Measurements from ENCODE around the gene ZFYVE28.
"Not testable (repeated sequence)": the region's sequence is repeated elsewhere in the genome, so short reads cannot be mapped to it uniquely, and the experiment has no call there.

Gene ZFYVE28

DNA sequence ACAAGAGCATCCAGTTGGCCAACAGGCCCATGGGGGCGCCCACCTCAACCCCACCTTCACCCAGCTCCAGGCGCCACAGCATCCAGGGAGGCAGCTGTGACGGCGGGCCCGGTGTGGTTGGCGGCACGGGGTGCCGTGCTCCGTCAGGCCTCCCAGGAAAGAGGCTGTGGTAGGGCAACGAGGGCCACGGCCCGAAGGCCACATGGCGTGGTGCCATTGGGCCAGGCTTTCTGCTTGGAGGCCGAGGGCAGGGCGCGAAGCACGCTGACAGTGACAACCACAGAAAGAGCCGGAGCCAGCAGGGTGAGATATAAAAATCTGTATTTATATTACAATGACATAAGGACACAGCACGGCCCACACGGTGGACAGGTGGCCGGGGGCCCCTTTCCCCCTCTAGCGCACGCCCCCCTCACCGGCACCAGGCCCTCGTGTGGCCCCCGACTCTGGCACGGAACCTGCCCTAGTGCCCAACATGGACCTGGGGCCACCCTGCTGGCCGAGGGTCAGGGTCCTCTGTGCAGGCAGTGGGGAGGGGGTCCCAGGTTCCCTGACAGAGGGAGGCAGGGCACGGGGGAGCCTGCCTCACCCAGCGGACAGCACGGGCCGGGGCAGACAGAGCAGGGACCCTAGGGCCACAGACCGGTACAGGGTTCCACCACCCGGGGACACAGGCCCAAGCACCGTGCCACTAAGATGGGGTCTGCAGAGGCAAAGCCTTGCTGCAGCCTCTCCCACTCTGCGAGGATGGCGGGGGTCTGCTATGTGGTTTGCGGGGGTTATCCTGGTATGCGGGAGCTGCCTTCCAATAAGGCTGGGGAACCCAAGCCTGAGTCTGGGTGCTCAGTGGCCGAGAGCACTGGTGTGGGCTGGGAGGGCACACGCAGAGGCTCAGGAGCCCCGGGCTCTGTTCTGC lies 171.1 kb downstream of the ZFYVE28 start:
- peak; percentile 2 for DNase-seq (ENCODE audit: low spot score)

DNA sequence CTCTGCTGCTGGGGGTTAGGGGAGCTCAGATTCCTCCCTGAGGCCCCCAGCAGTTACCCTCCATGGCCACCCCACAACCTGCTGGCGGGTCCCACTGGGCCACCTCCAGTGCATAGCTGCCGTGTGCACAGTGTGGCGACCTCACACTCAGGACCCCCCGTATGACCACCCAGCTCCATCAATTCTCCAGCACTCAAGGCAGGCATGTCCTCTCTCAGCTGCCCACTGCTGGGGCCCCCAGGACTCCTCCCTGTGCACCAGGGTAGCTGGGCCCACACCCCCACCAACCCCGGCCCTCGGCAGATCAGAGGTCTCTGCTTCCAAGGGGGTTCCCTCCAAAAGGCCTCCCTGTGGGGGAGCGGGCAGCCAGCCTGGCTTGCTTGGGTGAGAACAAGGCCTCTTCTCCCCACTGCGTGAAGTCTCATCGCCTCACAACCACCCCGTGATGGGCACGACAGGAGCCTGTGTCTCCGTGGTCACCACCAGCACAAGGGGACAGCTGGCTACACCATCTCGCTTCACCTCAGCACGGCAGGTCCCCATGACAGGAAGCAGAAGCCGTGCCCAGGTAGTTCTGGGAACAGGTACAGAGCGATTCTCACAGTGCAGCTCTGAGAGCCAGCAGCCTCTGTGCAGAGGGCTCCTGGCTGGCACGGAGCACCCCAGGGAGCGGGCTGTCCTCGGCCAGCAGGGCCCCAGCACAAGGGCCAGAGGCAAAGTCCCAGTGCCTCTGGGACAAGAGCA lies 171.9 kb downstream of the ZFYVE28 start:
- DNase-seq (ENCODE audit: low spot score), result peak; percentile 4

DNA sequence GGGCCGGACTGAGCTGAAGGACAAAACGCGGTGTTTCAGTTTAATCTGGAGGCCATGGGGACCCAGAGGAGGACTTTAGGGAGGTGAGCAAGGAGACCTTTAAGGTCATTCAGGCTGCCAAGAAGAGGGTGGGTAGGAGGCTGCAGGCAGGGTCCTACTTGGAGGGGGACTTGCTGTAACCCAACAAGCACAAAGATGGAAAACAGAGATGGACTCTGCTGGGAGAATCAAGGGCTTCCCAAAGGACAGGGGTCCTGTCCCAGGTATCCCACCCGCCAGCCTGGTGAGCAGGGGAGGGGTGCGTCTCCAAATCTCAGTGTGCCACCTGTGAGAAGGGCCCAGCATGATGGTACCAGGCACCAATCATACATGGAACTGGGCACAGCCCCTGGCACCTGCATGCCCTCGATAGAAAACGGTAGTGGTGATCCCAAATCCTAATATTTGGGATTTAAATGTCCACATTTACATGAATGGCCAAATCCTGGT lies 172.6 kb downstream of the ZFYVE28 start:
- DNase-seq (ENCODE audit: low spot score), result peak; percentile 5

DNA sequence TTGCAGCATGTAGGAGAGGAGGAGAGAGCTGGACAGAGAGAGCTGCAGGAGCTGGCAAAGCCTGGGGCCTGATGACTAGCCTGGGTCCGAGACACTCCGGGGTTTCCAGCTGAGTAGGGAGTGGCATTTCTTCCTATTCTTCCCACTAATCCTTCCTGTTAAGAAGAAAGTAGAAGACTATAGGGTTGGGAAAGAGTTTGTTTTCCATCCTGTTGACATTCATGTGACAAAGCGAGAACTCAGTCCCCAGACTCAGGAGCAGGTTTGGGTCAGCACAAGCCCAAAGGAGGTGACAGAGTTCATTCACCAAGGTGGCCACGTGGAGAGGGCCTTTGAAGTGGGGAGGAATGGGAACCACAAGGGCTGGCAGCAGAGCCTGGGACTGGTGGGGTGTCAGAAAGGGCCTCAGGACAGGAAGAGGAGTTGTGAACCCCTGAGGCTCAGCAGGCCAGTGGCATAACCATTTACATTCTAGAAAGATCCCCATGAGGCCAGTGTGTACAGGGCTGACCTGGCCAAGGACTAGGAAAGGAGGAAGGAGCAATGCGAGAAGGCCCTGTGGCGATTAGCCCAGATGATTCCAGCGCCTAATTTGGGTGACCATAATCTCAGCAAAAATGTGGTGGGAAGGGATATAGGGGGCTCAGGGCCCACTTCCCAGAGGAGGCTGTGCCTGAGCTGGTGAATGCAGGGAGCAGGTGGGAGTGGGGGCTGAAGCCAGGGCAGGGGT lies 173.2 kb downstream of the ZFYVE28 start:
- DNase-seq (ENCODE audit: low spot score), result peak; percentile 9

DNA sequence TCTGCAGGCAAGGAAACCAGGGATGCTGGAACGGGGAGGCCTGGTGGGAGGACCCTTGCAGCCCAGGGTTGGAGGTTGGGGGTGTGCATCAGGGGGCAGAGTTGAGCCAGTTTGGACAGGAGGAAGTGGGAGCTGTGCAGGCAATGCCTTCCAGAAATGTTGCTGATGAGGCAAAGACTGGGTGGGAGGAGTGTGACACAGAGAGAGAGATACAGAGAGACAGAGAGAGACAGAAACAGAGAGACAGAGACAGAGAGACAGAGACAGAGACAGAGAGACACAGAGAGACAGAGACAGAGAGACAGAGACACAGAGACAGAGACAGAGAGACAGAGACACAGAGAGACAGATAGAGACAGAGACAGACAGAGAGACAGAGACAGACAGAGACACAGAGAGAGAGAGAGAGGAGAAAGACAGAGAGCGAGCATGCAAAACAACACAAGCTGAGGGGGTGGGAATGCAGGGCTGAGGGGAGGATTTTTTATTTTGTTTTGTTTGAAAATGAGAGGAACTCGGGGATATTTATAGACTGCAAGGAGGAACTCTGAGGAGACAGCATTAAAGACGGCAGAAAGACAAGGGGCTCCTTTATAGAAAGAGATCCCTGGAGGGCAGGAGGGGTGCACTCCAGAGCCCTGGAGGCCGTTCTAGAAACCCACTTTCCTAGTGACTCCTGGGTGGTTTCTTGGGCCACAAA lies 174.6 kb downstream of the ZFYVE28 start:
- DNase-seq (ENCODE audit: low spot score), result peak; percentile 61

DNA sequence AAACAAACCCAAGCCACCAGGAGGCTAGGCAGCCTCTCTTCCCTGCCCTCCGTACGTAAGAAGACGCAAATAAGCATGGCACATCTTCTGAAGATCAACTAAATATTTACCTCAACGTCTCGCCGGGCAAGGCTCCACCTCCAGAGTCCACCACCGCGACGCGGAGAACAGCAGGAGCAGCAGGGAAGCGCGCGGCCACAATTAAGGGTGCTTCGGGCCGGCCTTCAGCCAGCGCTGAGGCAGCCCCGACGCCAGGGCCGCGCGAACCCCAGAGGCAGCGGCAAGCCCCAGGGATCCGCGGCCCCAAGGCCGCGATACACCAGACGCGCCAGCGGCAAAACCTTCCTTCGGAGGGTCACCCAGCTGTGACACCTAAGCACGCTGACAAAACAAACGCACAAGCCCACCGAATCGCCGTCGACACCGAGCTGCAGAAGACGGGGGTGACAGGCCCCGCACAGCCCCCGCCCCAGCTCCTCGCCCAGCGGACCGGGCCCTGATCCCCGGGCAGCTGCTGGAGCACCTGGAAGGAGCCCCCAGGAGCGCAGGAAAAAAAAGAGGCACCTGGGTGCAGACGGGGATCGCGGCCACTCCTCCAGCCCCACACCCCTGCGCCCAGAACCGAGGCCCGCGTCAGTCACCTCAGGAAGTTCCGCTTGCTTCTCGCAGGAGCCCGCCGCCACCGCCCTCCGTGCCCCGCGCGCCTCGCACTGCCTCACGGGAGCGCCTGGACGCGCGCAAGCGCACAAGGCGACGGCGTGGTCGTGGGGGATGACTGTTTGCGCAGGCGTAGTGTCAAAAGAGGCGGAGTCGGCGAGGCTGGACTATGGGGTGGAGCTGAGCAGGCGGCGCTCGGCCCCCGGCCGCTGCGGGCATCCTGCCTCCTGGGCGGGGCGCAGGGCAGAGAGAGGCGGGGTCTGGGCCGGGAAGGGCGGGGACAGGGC lies 176.8 kb downstream of the ZFYVE28 start, which contains the start of the genes HAUS3 and POLN:
TSS of gene HAUS3 (minus strand) at position 712 of the 944 bp plus-strand sequence. CDS start 1,175 bp downstream, outside the sequence.
TSS of gene POLN (minus strand) at position 712 of the 944 bp plus-strand sequence. CDS start 12,890 bp downstream, outside the sequence.
- DNase-seq (ENCODE audit: low spot score), result peak; percentile 100

DNA sequence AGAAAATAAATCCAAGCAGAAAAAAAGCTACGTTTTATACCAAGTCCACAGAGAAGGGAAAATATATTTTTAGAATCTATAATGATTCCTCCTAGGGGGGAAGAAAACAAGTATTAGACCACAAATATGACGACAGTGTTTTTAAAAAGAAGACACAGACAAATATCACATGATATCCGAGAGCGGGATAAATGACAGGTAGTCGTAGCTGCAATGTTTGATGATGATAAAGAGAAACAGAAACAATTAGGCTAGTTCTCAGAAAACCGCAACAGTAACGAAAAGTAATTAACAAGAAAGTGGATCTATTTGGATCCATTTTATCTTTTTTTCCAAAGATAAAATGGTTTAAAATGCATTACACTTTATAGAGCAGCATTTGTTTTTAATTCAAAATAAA lies 177.4 kb downstream of the ZFYVE28 start:
- no peak for DNase-seq (ENCODE audit: low spot score)

DNA sequence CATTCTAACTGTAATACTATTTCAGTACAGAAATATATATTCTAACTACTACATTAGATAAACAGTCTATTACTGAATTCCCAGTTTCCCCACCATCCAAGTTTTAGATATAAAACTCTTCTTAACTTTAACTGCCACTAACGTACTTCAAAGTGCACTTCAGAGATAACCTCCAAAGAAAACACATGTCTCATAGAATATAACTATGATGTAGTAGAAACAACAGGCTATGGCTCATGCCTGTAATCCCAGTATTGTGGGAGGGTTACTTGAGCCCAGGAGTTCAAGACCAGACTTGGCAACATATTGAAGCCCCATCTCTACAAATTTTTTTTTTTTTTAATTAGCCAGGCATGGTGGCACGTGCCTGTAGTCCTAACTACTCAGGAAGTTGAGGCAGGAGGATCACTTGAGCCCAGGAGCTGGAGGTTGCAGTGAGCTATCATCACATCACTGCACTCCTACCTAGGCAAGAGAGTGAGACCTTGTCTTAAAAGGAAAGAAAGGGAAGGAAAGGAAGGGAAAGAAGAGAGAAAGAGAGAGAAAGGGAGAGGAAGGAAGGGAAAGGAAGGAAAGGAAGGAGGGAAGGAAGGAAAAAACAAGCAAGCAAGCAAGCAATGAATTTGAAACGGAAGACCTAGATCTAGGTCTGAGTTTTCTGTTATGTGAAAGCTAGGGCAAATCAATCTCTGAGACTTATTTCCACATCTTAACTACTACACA lies 181.3 kb downstream of the ZFYVE28 start:
- no peak for DNase-seq (ENCODE audit: low spot score)

DNA sequence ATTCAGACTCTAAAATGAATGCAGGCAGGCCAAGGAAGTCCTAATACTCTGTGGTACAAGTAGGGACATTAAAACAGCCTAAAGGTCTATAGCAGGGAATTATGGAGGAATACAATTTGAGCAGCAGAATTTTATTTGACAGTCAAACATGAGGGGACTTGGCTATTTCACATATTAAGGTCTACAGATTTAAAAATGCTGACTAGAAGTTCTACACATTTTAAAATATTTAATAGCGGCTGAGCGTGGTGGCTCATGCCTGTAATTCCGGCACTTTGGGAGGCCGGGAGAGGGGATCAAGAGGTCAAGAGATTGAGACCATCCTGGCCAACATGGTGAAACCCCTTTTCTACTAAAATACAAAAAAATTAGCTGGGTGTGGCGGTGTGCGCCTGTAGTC lies 187.4 kb downstream of the ZFYVE28 start:
- no peak for DNase-seq (ENCODE audit: low spot score)

DNA sequence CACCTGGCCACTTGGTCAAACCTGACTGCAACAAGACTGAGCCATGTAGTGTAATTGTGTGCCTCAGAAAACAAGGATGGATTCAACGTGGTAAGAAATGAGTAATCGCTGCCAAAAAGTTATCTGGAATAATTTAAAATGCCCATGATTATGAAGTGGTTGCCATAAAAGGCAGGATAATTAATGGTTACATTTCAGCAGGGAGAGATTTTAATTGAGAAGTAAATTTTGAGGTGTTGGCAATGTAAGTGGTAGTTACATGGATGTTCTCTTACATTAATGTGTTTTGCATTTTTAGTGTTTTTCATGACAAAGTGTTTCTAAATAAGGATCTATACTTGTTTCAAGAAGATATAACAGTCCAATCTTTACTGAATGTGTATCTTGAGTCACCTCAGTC lies 192.2 kb downstream of the ZFYVE28 start:
- DNase-seq (ENCODE audit: low spot score), result no peak

DNA sequence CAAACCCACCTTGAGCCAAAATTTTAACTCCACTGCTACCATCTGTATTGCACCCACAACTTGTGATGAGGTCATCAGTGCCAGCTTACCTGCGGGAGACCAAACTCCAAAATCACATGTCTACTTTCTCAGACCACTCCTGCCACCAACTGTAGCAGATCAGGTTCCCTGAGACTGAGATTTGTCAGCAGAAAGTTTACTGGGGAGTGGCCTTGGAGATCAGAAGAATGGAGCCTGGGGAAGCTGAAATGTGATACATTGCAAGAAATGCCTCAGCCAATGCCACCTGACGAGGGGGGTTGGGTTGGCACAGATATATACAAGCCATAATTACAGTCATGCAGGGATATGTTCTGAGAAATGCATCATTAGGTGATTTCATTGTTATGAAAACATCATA lies 195.6 kb downstream of the ZFYVE28 start:
- DNase-seq (ENCODE audit: low spot score), result no peak

DNA sequence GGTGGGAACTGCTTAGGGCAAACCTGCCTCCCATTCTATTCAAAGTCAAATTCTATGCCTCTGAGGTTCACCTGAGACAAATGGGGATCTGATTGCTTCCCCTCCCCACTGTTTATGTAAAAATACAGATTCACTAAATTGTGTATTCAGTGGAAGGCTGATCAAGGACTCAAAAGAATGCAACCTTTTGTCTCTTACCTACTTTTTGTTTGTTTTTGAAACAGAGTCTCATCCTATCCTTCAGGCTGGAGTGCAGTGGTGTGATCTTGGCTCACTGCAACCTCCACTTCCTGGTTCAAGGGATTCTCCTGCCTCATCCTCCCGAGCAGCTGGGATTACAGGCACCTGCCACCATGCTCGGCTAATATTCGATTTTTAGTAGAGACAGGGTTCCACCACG lies 197.1 kb downstream of the ZFYVE28 start:
- DNase-seq (ENCODE audit: low spot score), result not testable (repeated sequence)

DNA sequence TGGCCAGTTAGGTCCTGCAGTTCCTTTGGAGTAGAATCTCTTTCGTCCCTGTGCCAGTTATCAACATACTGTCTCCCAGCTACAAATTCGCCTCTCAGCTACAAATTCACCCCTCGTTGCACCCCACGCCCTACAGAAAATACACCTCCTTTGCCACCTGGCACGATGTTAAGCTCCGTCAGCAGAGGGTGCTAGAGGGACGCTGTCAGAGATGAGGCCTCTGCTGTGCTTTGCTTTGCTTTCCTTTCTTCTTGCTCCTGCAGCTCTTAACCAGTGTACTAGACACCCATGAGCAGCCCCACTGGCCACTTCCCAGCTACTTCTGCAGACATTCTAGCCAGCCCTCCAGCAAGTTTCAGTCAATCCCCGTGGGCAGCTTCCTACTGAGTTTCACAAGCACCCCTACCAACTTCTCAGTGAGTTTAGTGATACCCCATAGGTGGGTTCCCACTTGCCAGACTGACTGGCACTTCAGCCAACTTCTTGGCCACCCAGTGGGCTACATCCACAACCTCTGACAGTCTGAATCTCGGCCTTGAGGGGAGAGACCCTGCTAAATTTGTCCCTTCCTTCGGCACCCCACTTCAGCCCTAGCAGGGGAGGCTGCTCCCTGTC lies 198.3 kb downstream of the ZFYVE28 start:
- DNase-seq (ENCODE audit: low spot score), result peak; percentile 47
